NCI-H526 treated with DMSO at 0.1 percent for 48 hours (cell line): ENCODE results near the gene KCNQ5.

Source experiments
- DNase-seq: peaks from one replicate; lab custom pipeline; 2025; lab: John Stamatoyannopoulos, UW

The KCNQ5 gene

DNA sequence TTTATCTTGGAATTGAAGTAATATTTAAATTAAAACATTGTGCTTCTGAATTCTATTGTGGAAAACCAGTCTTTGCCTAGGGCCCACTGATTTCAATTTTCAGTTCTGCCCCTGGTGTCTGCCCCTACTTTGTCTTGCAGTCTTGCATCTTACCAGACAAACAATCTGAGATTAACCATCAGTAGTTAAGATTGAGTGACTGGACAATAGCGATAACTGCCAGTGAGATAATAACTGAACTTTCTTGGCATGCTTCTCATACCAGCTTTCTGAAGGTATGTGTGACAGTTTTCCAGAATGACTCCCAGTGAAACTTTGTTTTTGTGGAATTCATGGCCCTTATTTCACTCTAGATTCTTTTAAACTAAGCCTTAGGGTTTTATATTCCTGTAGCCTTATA lies 53.5 kb downstream of the KCNQ5 start:
- DNase-seq: no peak

DNA sequence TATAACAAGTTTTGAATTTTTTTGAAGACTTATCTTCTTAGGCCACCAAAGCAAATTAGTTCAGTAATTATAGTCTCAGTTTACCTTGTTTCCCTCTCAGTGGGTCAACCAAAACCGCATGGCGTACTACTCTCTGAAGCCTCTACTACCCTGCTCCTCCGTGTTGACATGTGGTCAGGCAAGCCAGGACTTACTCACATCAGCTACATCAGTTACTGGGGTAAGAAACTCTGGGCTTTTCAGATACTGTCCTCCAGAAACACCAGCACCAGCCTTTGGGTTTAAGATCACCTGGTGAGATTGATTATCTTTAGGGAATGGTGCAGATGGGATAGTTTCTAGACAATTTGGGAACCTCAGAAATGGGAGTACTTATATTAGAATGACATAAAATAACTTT lies 55.1 kb downstream of the KCNQ5 start:
- no peak for DNase-seq

DNA sequence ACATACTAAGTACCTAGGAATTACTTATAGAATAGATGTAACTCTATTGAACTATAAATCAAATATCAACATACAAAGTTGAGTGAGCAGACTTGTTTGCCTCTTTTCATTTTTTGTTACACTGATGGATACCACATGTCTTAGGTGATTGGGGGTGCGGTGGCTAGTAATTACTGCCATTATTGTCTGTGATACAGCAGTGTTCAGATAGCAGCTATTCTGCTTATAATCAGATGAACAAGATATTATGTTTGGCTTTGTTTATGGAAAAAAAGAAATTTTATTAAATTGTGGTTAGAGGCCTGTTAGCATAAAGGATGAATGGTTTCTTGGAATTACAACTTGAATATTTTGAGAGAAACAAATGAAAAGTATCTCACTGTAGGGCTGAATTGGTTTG lies 55.9 kb downstream of the KCNQ5 start:
- DNase-seq: no peak

DNA sequence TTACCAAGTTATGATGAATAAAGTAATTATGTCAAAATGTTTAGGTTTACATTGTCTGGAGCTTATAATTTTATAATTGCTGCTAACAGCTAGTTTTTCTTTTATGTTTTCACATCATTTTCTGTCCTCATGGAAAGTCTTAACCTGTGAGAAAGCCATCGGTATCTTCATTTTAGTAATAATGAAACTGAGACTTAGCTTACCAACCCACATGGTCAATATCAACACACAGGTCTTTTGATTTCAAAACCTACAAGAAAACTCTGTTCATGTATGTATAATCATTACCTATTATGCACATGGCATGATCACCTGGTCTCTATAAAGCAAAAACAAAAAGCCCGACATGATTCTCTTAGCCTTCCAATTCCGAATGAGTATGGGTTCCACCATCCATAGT lies 61.9 kb downstream of the KCNQ5 start:
- no peak for DNase-seq

DNA sequence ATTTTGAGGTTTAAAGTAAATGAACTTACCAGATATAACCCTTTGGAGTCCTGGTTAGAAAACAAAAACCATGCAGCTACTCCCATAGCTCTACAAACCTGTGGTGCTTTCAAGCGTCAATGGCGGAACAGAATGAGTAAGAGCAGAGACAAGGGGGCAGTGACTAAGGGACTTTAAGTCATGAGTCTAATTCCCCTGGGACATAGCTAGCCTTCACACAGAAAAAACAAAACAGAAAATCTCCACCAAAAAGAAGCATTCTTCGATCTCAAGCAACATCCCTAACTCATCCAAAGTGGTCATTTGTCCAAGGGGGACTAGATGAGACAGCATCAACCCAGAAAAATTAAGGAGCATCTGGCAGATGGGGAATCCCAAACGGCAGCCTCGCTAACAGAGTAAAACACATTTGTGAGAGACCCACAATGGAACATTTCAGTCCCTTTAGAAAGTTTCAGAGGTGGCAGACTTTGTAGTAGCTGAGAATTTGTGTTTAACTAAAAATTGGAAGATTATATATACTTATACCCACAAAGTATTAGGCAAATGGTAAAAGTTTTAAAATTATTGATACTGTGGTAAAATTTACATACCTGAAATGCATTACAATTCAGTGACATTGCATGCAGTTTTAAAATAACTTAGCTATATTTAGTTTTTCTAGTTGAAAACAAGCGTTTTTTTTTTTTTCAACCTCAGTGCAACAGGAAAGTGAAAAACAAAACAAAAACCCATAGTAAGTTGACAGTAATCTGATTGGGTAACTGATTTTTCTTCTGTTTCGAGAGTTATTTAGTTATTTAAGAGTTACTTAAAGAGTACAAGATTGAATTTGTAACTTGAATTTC lies 67.5 kb downstream of the KCNQ5 start:
- DNase-seq: no peak

DNA sequence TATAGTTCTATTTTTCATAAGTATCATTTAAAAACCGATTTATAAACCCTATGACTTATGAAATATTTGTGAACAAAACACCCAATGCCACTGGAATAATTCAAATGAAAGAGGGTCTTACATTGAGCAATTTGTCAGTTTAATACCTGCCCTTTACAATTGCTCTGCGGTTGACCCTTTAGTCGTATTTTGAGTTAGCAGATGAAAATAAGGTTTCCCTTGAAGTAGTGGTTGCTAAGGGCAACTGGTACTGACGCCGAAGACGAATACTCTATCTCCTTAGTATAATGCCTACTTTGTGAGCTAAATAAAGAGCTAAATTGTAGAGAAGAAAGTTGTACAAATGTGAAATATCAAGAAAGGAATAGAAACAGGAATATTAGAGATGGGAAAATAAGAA lies 69.4 kb downstream of the KCNQ5 start:
- no peak for DNase-seq

DNA sequence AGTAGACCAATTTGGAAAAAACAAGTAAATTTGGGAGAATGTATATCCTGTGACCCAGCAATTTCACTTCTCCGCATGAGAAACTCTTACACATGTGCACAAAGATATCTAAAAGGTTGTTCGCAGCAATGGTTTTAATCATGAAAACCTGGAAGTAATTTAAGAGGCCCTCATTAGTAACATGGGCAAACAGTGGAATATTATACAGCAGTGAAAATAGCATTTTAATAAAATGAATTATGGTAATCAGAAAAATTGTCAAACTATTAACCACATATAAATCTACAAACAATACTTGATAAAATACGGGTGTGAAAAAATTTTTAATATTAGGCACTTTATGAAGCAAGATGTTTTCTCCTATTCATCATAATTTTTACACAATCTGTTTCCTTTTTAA lies 74.2 kb downstream of the KCNQ5 start:
- no peak for DNase-seq

DNA sequence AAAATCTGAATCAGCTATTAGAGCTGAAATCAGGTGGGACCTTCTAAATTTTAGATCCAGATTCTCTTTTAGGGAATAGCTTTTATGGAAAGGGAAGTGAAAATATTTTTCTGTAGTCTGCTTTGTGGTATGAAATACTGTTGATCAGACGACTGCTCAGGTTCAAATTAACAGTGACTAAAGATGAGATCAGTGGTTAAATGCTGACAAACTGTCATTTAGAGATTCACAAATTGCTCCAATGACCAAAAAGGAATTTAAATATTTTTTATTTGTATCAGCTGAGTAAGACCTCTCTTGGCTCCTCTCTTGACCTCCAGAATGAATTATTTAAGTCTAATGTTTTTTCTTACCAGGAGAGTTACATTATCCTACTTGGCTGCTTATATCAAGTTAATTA lies 77.3 kb downstream of the KCNQ5 start:
- DNase-seq: no peak

DNA sequence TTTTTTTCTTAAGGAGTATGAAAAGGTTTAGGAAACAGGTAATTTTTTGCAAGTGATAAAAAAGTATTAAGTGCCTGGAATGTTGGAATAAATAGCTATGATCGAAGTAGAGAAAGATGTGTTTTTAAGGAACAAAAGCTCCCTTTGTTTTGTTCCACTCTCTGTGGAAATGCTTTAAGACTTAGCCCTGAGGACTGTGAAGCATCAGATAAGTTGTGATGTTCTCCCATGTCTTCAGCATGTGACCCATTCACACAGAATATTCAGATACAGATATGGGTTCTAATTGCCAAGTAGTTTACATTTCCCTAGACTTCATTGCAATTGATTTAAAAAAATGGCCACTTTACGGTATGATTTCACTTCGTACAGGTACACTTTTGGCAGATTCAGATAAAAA lies 80.6 kb downstream of the KCNQ5 start:
- DNase-seq: no peak

DNA sequence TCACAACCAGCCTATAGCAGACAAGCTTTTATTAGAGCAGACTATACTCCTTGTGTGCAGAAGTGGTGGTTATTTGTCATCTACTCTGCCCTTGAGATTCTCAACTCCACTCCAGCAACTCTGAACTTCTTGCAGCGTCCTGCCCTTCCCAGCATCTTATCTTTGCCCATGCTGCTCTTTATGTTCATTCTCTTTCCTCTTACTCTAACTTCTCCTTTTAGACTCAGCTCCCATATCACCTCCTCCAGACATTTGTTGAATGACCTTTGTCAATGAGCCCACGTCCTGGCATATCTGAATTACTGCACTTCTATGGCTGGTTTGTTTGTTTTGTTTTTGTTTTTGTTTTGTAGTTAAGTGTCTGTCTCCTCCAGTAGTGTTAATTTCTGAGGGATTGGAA lies 81.2 kb downstream of the KCNQ5 start:
- no peak for DNase-seq

DNA sequence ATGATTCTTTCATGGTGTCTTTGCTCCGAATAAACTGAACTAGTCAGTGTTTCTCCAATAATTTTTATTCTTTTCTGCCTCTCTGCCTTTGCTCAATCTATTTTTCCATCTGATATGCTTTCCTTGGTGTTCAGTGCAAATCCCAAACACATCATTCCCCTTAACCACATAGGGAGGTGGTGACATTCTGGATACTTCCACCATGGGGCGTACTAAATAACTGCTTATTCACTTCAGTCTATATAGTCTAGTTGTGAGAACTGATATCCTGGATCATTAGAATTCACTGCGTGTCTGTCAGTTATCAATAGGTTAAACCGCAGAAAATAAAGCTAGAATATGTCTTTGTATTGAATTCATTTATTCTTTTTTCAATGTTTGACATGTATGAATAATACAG lies 83.1 kb downstream of the KCNQ5 start:
- DNase-seq: no peak

DNA sequence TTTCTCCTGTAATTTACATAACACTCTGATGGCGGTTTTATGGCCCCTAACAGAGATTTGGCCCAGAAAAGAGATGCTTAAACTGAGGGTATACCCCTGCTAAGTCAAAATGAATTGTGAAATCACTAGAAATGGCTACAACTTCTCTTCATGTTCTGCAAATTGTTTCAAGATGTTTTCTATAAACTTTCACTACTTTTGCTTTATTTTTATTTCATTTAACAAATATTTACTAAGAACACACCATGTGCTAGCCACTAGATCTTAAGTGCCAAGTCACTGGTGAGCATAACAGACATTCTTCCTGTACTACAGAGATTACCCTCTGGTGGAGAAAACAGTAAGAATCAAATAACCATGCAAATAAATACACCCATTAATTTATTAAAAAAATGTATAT lies 87.6 kb downstream of the KCNQ5 start:
- DNase-seq: no peak

DNA sequence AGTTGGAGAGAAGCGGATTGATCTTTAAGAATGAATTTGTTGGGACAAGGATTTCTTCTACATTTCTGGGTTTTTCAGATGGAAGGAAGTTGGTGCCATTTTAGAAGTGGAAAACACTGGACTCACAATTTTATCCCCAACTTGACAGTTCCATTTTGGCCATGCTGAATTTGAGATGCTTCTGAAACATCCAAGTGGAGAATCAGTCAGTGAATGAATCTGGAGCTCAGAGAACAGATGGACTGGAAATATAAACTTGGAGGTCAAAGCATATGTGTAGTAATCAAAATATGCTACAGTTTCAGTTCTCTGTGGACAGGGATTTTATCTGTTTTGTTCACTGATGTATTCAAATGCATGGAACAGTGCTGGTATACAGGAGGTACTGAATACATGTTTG lies 89.9 kb downstream of the KCNQ5 start:
- DNase-seq: no peak

DNA sequence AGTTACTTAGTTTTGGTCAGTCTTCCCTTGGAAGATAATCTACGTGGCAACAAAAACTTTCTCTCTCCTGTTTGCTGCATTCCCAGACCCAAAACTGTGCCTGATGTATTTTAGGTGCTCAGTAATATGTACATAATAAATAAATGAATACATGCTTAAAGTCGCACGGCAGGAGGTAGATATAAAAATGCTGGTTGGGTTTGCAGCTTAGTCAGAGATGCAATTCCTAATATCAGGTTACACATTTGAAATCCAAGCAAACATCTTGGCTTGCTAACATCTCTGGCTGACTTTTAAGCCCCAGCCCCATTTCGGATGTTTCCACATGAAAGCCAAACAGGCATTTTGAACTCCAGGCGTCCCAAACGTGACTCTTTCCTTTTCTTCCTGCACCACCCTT lies 91.0 kb downstream of the KCNQ5 start:
- DNase-seq: no peak

DNA sequence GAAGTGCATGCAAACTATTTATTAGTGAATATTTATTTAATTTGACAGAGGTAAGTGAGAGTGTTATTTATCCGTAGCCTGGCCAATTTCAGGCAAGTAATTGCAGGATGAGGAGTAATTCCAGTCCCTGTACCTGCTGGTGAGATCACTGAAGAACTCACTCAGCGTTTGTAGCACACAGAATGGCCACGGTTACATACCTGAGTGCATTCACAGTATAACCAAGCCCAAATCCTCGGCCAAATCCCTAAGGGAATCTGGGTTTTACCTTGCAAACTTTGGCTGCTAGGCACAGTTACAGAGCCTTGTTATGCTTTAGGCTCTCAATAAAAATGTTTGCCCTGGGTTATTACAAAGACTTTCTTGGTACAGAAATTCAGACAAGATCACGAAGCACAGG lies 93.3 kb downstream of the KCNQ5 start:
- DNase-seq: no peak

DNA sequence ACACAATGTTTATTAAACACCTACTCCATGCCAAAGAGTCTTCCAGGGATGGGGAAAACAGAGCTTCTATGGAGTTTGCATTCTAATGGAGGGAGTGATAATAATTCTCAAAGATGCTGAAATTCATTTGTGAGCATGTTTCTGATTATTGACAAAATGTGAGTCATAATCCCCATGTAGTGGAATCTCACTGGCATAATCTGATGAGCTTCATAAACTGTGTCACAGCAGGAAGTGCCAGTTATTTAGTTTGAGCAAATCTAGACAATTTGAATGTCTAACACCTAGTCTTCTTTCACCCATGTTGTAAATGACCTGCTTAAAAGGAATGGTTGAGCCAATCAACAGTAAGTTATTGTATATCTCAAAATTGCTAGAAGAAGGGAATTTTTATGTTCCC lies 95.1 kb downstream of the KCNQ5 start:
- DNase-seq: no peak

DNA sequence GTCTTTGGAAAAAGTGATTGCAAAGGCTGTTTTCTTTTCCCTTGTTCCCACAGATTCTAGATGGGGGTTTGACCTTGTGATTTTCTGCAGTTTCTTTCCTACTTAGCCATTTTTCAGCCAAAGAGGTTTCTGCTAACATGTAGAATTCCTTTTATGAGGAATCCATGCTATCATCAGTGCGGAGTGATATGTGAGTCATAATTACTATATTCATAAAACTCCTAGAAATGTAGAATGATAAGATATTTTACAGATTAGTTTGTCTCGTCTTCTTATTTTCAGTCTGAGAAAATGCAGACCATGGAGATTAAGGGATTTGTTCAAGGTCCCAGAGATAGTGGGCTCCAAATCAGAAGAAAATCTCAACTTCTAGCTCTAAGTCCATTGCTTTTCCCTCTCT lies 98.6 kb downstream of the KCNQ5 start:
- no peak for DNase-seq

DNA sequence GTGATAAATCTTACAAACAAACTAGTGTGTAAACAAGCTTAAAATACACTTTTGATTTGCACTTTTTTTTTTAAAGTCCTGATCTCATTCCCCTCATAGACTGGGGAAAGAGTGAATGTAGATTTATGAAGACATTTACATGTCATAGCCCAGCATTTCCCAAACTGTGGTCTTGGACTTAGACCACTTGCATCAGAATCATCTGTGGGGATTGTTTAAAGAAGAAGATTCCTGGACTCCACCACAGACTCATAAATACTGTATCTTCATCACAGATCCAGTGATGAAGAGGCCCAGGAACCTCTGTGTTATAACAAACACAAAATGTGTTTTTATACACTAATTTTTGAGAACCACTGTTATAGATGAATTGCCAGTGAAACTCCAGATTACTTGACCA lies 99.5 kb downstream of the KCNQ5 start:
- DNase-seq: no peak

DNA sequence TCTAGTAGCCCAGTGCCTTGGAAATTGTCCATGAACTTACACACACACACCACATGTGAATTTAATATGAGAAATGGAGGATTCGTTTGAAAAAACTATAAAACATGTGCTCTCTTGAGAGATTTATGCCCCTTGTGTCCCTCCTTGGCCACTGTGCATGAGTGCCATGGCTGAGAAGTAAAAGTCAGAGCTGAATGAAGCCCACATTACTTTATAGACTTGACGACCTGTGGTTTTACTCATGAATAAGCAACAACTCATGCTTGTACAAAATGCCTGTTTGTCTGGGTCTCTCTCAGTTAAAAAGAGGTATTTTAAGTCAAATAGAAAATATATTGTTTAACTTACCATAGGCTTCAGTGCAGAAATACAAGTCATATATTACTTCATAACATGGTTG lies 102.7 kb downstream of the KCNQ5 start:
- DNase-seq: no peak

DNA sequence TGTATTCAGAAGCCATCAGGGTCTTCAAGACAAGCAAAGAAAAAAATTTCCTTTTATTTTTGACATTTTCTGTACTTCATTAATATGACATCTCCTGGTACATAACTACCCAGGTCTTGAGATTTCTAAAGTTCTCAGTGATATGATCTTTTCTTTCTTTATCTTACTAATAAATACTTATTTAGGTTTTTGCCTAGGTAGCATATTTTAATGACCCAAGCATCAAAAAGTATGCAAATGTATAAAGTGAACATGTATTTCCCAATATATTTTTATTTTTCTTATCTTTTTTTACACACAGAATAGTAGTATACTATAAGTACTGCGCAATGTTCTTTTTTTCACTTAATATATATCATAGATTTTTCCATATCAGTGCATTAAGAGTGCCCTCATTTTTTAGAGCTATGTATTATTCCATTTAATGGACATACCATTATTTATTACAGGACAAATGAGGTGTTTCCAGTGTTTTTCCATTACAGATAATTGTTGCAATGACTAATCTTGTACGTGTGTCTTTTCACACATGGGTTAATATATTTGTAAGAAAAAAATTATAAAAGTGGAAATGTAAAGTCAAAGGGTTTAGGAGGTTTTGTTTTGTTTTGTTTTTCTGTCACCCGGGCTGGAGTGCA lies 107.0 kb downstream of the KCNQ5 start:
- no peak for DNase-seq

DNA sequence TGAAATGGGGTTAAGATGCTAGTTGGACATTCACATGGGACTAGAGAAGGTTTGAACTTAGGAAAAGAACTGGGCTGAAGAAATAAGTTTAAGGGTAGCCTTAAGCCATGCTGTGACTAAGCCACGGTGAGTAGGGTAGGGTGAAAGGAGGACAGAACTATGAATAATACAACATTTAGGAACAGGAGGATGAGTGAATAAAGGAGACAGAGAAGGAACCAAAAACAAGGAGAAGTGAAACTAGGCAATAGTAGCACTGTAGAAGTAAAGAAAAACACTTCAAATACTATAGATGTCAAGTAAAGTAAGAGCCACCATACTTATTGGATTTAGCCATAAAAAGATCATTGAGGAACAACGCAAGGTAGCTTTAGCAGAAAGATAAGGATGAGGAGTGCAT lies 111.2 kb downstream of the KCNQ5 start:
- DNase-seq: no peak

DNA sequence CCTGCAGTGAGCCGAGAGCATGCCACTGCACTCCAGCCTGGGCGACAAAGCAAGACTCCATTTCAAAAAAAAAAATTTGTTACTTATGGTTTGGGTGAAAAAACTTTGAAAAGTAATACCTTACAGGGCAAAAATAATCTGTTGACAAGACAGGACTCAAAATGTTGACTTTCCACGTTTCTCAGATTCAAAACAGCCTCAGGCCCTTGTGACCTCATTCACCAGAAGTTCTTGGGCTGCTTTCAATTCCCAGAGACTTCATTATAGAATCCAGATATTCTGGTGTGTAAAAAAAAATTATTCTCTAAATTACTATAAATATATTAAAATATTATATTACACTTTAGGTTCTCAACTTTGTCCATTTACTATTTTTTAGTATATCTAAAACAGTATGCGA lies 116.2 kb downstream of the KCNQ5 start:
- DNase-seq: no peak

DNA sequence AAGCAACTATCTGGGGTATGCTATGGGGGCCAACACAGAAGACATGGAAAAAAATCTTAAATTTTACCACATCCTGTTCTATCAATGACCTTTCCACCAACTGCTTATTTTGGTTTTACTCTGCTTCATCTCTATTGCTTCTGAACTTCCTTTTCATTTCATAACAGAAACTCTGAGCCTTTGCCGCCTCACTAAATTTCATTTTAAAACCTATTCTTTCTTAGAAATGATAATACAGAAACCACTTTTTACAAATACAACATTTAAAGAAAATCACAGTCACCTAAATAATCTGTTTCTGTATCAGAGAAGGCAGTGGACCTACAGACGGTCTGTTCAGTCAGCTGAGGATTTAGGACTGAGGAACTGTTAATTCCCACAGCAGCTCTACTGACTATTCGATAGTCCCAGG lies 117.5 kb downstream of the KCNQ5 start:
- no peak for DNase-seq

DNA sequence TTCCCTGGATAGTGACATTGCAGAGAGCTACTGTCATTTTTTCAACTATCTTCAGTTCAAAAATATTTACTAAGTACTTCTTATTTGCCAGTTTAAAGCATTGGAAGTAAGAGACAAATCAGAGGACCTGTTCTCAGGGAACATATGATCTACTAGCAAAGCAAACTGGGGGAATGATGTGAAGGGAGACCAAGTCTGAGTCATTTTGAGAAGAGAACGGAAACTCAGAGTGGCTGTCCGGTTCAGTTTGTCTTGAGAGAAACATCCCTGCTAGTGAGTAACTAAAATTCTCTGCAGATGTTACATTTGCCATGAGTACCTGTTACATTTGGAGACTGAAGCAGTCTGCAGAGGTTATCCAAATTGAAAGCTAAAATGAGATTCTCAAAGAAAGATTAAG lies 118.3 kb downstream of the KCNQ5 start:
- DNase-seq: no peak
